Measurements from ENCODE around the gene CDH23. TPM values are rescaled to one million over a fixed set of nuclear protein-coding genes. Genes with fewer than 3 reads are reported as not detected.
A peak's percentile ranks its signal among the peaks of the same experiment; 100 is the strongest.

The CDH23 gene
- polyA plus RNA-seq, 2 of the 4 experiments (the other 2 are of a cell fraction), result 1.1 to 2.3 TPM

- Histone ChIP-seq H3K4me3 (no peak overlapping the region), H3K4me1 (peaks cover 22% of the 10 kb centered on the region), H3K9me3 (no peaks in the 10 kb centered on the region), H3K4me2 (no peak overlapping the region), H3K27ac (peak overlapping the region in 1 of 2 experiments; percentile 17; a peak in 1 of 6 replicates)
- ATAC-seq, result no peak
- POLR2A ChIA-PET, result no interaction called here
- no peak for FAIRE-seq
- TF ChIP-seq HOXB13 (CRISPR knock-in tag; IDR thresholded peaks at IDR 0.05; ENCODE audit: low read depth) (no peak), MAX (IDR thresholded peaks at IDR 0.05) (no peak), RFX5 (IDR thresholded peaks at IDR 0.05) (no peak), SMC3 (IDR thresholded peaks at IDR 0.05) (no peak), RARB (CRISPR knock-in tag; IDR thresholded peaks at IDR 0.05) (no peak), PBX3 (IDR thresholded peaks at IDR 0.05) (no peak), NFE2L2 (conservative IDR thresholded peaks at IDR 0.05; ENCODE audit: low read length) (no peak), SREBF2 (IDR thresholded peaks at IDR 0.05) (no peak), POLR2AphosphoS2 (conservative IDR thresholded peaks at IDR 0.05; ENCODE audit: low read length) (no peak), ATOH8 (CRISPR knock-in tag; IDR thresholded peaks at IDR 0.05; ENCODE audit: low read depth) (no peak), CTCF (IDR thresholded peaks at IDR 0.05) (no peak), FOSB (CRISPR knock-in tag; IDR thresholded peaks at IDR 0.05) (no peak), EHMT2 (IDR thresholded peaks at IDR 0.05; ENCODE audit: low read depth) (no peak), CBX8 (IDR thresholded peaks at IDR 0.05) (no peak), EHF (CRISPR knock-in tag; IDR thresholded peaks at IDR 0.05) (no peak)
- 91% methylated on average over 14 of the region's 16 CpGs for WGBS (ENCODE audit: missing lambda C conversion rate)
- DNase-seq (ENCODE audit: low read depth in 1 of 2, low spot score in 1 of 2), result no peak
- CTCF ChIA-PET, result interaction anchor here (1.0 to 5.8 kb wide), 6 partner anchors 9 to 57 kb away, joined by 3 to 41 read pairs (median 4); partner anchors contain the start of gene VSIR
Measured at GRCh38 chr10:71755179-71755879, 358.6 kb downstream of the CDH23 start.

- 87% methylated on average over 12 of the region's 12 CpGs for WGBS (ENCODE audit: missing lambda C conversion rate)
Measured at GRCh38 chr10:71756311-71757191, 359.8 kb downstream of the CDH23 start.

More at GRCh38 chr10:71756311-71757191, 359.8 kb downstream of the CDH23 start:
- ATAC-seq, result no peak
- FAIRE-seq, result no peak
- DNase-seq (ENCODE audit: low read depth in 1 of 2, low spot score in 1 of 2), result no peak
- POLR2A ChIA-PET, result no interaction called here
- CTCF ChIA-PET, result interaction anchor here (0.9 to 5.8 kb wide), 13 partner anchors 10 to 437 kb away, joined by 3 to 41 read pairs (median 4); partner anchors contain the start of genes SLC29A3 and VSIR
- no peaks in the 10 kb centered on the region for H3K9me3 ChIP-seq
- TF ChIP-seq CEBPB (IDR thresholded peaks at IDR 0.05) (no peak), PHF8 (IDR thresholded peaks at IDR 0.05; ENCODE audit: borderline replicate concordance, low read depth) (no peak), E2F6 (IDR thresholded peaks at IDR 0.05; ENCODE audit: borderline replicate concordance, low read depth) (no peak), FOXS1 (CRISPR knock-in tag; IDR thresholded peaks at IDR 0.05) (no peak), HOXB13 (CRISPR knock-in tag; IDR thresholded peaks at IDR 0.05; ENCODE audit: low read depth) (no peak), CHD4 (IDR thresholded peaks at IDR 0.05; ENCODE audit: borderline replicate concordance) (no peak), CTCF (IDR thresholded peaks at IDR 0.05) (no peak), ZFP36 (IDR thresholded peaks at IDR 0.05; ENCODE audit: borderline replicate concordance, partially characterized antibody) (no peak), POLR2AphosphoS2 (conservative IDR thresholded peaks at IDR 0.05; ENCODE audit: low read length) (no peak), ATOH8 (CRISPR knock-in tag; IDR thresholded peaks at IDR 0.05; ENCODE audit: low read depth) (no peak), RCOR1 (IDR thresholded peaks at IDR 0.05; ENCODE audit: low read depth, low read length) (no peak), CBX2 (IDR thresholded peaks at IDR 0.05; ENCODE audit: borderline replicate concordance, low read depth) (no peak)
- no peak overlapping the region for H3K4me3 ChIP-seq
- H3K4me1 ChIP-seq, result peaks cover 29% of the 10 kb centered on the region
- H3K27ac ChIP-seq, result peak overlapping the region in 1 of 2 experiments; percentile 74; a peak in 3 of 6 replicates
- H3K4me2 ChIP-seq, result no peak overlapping the region

All from A549 (cell line).